Measurements from ENCODE around the gene EFCAB11.
A peak's percentile ranks its signal among the peaks of the same experiment; 100 is the strongest.

EFCAB11 gene

GRCh38 chr14:89954070-89955021, at the start of gene EFCAB11:
Gene EFCAB11, minus strand, starts transcription at chr14:89954730. Its CDS starts 70 bp downstream, at chr14:89954660.
- Histone ChIP-seq H3K4me3 (ENCODE audit: low read length, poor library complexity, severe bottlenecking) (peak within 1 kb of the TSS; percentile 81), H3K4me2 (ENCODE audit: low read depth, low read length, poor library complexity, severe bottlenecking) (peak within 1 kb of the TSS; percentile 94), H4K20me1 (ENCODE audit: insufficient read depth, low read length, poor library complexity, severe bottlenecking) (peaks cover 5% of the 10 kb centered on the region), H3F3A (ENCODE audit: low read depth) (peaks cover 7% of the 10 kb centered on the region; the same call in 1 of the 2 replicates), H3K9ac (ENCODE audit: low read depth, low read length, poor library complexity, severe bottlenecking) (peak within 1 kb of the TSS; percentile 82), H3K79me2 (ENCODE audit: insufficient read depth, low read length) (peaks cover 26% of the 10 kb centered on the region), H2AFZ (ENCODE audit: low read length) (peak within 1 kb of the TSS; percentile 97), H3K9me2 (replicated peaks; ENCODE audit: low read depth, low read length) (no peaks in the 10 kb centered on the region), H3K9me3 (ENCODE audit: insufficient read depth, low read depth, low read length) (peaks cover 7% of the 10 kb centered on the region; the same call in 1 of the 2 replicates), H3K36me3 (ENCODE audit: insufficient read depth, low read length) (0 out of 2 replicates have a peak, but pooled peaks cover 2% of the 10 kb centered on the region), H3K4me1 (ENCODE audit: insufficient read depth, low read length, poor library complexity, severe bottlenecking) (peaks cover 32% of the 10 kb centered on the region), H3K27me3 (ENCODE audit: insufficient read depth, low read length, poor library complexity, severe bottlenecking) (no peaks in the 10 kb centered on the region)
- TF ChIP-seq EZH2phosphoT487 (IDR thresholded peaks at IDR 0.05; ENCODE audit: borderline replicate concordance) (no peak), CTCF (conservative IDR thresholded peaks at IDR 0.05; ENCODE audit: low read length) (peak; percentile 53)

GRCh38 chr14:90003526-90004307, 49.2 kb upstream of the EFCAB11 start:
- no peak for TF ChIP-seq CTCF (conservative IDR thresholded peaks at IDR 0.05; ENCODE audit: low read length)
- no peak for TF ChIP-seq EZH2phosphoT487 (IDR thresholded peaks at IDR 0.05; ENCODE audit: borderline replicate concordance)
- no peaks in the 10 kb centered on the region for H3K9me2 ChIP-seq (replicated peaks; ENCODE audit: low read depth, low read length)
- no peaks in the 10 kb centered on the region for H3K4me1 ChIP-seq (ENCODE audit: insufficient read depth, low read length, poor library complexity, severe bottlenecking)
- no peak overlapping the region for H2AFZ ChIP-seq (ENCODE audit: low read length)
- H3K9me3 ChIP-seq (ENCODE audit: insufficient read depth, low read depth, low read length), result no peaks in the 10 kb centered on the region
- H3K4me2 ChIP-seq (ENCODE audit: low read depth, low read length, poor library complexity, severe bottlenecking), result no peak overlapping the region
- no peak overlapping the region for H3K9ac ChIP-seq (ENCODE audit: low read depth, low read length, poor library complexity, severe bottlenecking)
- no peaks in the 10 kb centered on the region for H3F3A ChIP-seq (ENCODE audit: low read depth)
- no peaks in the 10 kb centered on the region for H3K27me3 ChIP-seq (ENCODE audit: insufficient read depth, low read length, poor library complexity, severe bottlenecking)
- no peaks in the 10 kb centered on the region for H3K79me2 ChIP-seq (ENCODE audit: insufficient read depth, low read length)
- H3K36me3 ChIP-seq (ENCODE audit: insufficient read depth, low read length), result peaks cover 22% of the 10 kb centered on the region; the same call in 1 of the 2 replicates
- no peaks in the 10 kb centered on the region for H4K20me1 ChIP-seq (ENCODE audit: insufficient read depth, low read length, poor library complexity, severe bottlenecking)
- H3K4me3 ChIP-seq (ENCODE audit: low read length, poor library complexity, severe bottlenecking), result no peak overlapping the region

- H3K79me2 ChIP-seq (ENCODE audit: insufficient read depth, low read length), result no peaks in the 10 kb centered on the region
- no peaks in the 10 kb centered on the region for H4K20me1 ChIP-seq (ENCODE audit: insufficient read depth, low read length, poor library complexity, severe bottlenecking)
- H3K9me3 ChIP-seq (ENCODE audit: insufficient read depth, low read depth, low read length), result no peaks in the 10 kb centered on the region
- no peak overlapping the region for H3K4me2 ChIP-seq (ENCODE audit: low read depth, low read length, poor library complexity, severe bottlenecking)
- peaks cover 39% of the 10 kb centered on the region; the same call in 1 of the 2 replicates for H3K36me3 ChIP-seq (ENCODE audit: insufficient read depth, low read length)
- no peaks in the 10 kb centered on the region for H3K9me2 ChIP-seq (replicated peaks; ENCODE audit: low read depth, low read length)
- no peaks in the 10 kb centered on the region for H3F3A ChIP-seq (ENCODE audit: low read depth)
- H3K4me1 ChIP-seq (ENCODE audit: insufficient read depth, low read length, poor library complexity, severe bottlenecking), result no peaks in the 10 kb centered on the region
- TF ChIP-seq CTCF (conservative IDR thresholded peaks at IDR 0.05; ENCODE audit: low read length) (no peak), EZH2phosphoT487 (IDR thresholded peaks at IDR 0.05; ENCODE audit: borderline replicate concordance) (no peak)
- H2AFZ ChIP-seq (ENCODE audit: low read length), result no peak overlapping the region
- no peak overlapping the region for H3K4me3 ChIP-seq (ENCODE audit: low read length, poor library complexity, severe bottlenecking)
- no peak overlapping the region for H3K9ac ChIP-seq (ENCODE audit: low read depth, low read length, poor library complexity, severe bottlenecking)
- no peaks in the 10 kb centered on the region for H3K27me3 ChIP-seq (ENCODE audit: insufficient read depth, low read length, poor library complexity, severe bottlenecking)
Measured at GRCh38 chr14:90000935-90001334, 46.4 kb upstream of the EFCAB11 start.
